GM12878 (cell line): ENCODE measurements around the gene LCLAT1. TPM values are rescaled to one million over a fixed set of nuclear protein-coding genes. Genes with fewer than 3 reads are reported as not detected.

ENCODE experiments used
- ATAC-seq: fragments of 200-7000 bp; cut with Tn5 transposase; 3 replicates; pipeline ENCODE4 v1.9.1; 2020; ENCODE audit warnings: mild to moderate bottlenecking, moderate library complexity
- BruUV-seq: library from RNA; stranded (reverse); fragments of 400-500 nt; replicated peaks from 2 replicates; lab custom pipeline; 2021; lab: Mats Ljungman, UMichigan
- CTCF ChIA-PET: fragments of 300-600 bp; sonication (Branson Sonifier 250); formaldehyde crosslinking; extraction: SDS; loops from one replicate; lab custom pipeline; 2021; ENCODE audit warnings: inconsistent platforms; lab: Yijun Ruan, JAX
- POLR2A ChIA-PET: fragments of 350-600 bp; formaldehyde crosslinking; extraction: SDS; loops from one replicate; lab custom pipeline; 2021; ENCODE audit warnings: inconsistent platforms; lab: Charles Lee
- RAD21 ChIA-PET: fragments of 300-600 bp; sonication (Branson Sonifier 250); formaldehyde crosslinking; loops from one replicate; lab custom pipeline; 2023; ENCODE audit warnings: antibody characterized with exemption; ENCODE audit not compliant: unreplicated experiment; lab: Charles Lee
- SMC1A ChIA-PET: fragments of 300-600 bp; sonication (Branson Sonifier 250); formaldehyde crosslinking; loops from one replicate; lab custom pipeline; 2023; ENCODE audit not compliant: unreplicated experiment, uncharacterized antibody; lab: Charles Lee
- DNase-seq: peaks from one replicate; pipeline ENCODE4 v3.0.0-alpha.2; 2011; ENCODE audit warnings: low read depth, low spot score
- FAIRE-seq: peaks from 3 replicates; lab custom pipeline; 2011; peaks lifted over from hg19 to GRCh38; lab: Jason Lieb, UNC
- H2AFZ ChIP-seq: 2 replicates; pipeline ENCODE4 v1.6.0; 2011; ENCODE audit warnings: low read depth, low read length, control low read depth; ENCODE audit not compliant: control insufficient read depth
- H3K27ac ChIP-seq: 2 replicates; pipeline ENCODE4 v1.5.1; 2011; ENCODE audit warnings: control low read depth; ENCODE audit not compliant: control insufficient read depth, insufficient read depth
- H3K27me3 ChIP-seq, 2 experiments: replicated peaks in 1 of 2; 2 replicates each; pipeline versions ENCODE4 v1.6.0 to v1.6.1; 2011; ENCODE audit warnings: low read length in 1 of 2; ENCODE audit not compliant: control insufficient read depth in 2 of 2, insufficient read depth in 2 of 2
- H3K36me3 ChIP-seq, 2 experiments: 2 replicates each; pipeline ENCODE4 v1.5.1; 2011; ENCODE audit warnings: low read length in 1 of 2; ENCODE audit not compliant: control insufficient read depth in 2 of 2, insufficient read depth in 2 of 2
- H3K4me1 ChIP-seq: 2 replicates; pipeline ENCODE4 v1.6.1; 2011; ENCODE audit warnings: mild to moderate bottlenecking, low read length, moderate library complexity, mixed read lengths; ENCODE audit not compliant: control insufficient read depth, insufficient read depth
- H3K4me2 ChIP-seq: 2 replicates; pipeline ENCODE4 v1.6.0; 2011; ENCODE audit warnings: control low read depth; ENCODE audit not compliant: control insufficient read depth, insufficient read depth
- H3K4me3 ChIP-seq: fragments of 200-600 bp; sonication (generic); 2 replicates; pipeline ENCODE4 v1.5.1; 2016
- H3K79me2 ChIP-seq: 2 replicates; pipeline ENCODE4 v1.6.0; 2011; ENCODE audit warnings: low read length; ENCODE audit not compliant: control insufficient read depth, insufficient read depth
- H3K9ac ChIP-seq: 2 replicates; pipeline ENCODE4 v1.8.0; 2011; ENCODE audit warnings: low read length, control low read depth, mixed read lengths; ENCODE audit not compliant: control insufficient read depth, insufficient read depth
- H3K9me3 ChIP-seq: replicated peaks from 3 replicates; pipeline ENCODE4 v1.5.1; 2011; ENCODE audit warnings: mild to moderate bottlenecking, low read length; ENCODE audit not compliant: control insufficient read depth, insufficient read depth
- H4K20me1 ChIP-seq: 2 replicates; pipeline ENCODE4 v1.6.0; 2011; ENCODE audit not compliant: control insufficient read depth, insufficient read depth
- KDM1A ChIP-seq: fragments of 200-600 bp; sonication (generic); IDR thresholded peaks from 2 replicates; pipeline ENCODE4 v1.6.1; 2016; ENCODE audit warnings: borderline replicate concordance
- ZNF592 ChIP-seq: fragments of 450-650 bp; IDR thresholded peaks from 2 replicates; pipeline ENCODE4 v1.6.1; 2017; ENCODE audit warnings: mild to moderate bottlenecking, moderate library complexity
- ZNF687 ChIP-seq: fragments of 450-650 bp; IDR thresholded peaks from 2 replicates; pipeline ENCODE4 v1.6.1; 2017; ENCODE audit warnings: mild to moderate bottlenecking, moderate library complexity
- WGBS: methylation state at CpG from one replicate; pipeline ENCODE4 v1.1.6; 2016; ENCODE audit warnings: low lambda C conversion rate; ENCODE audit not compliant: insufficient replicate concordance, insufficient coverage; ENCODE audit errors: missing lambda C conversion rate; 5-methylcytosine and 5-hydroxymethylcytosine counted together
- in situ Hi-C: fragments of 300-500 bp; cut with MboI; formaldehyde crosslinking; loops from 9 replicates; pipeline ENCODE4 v1.14.3; 2018; ENCODE audit warnings: mixed read lengths
- intact Hi-C: fragments of 100-400 bp; cut with micrococcal nuclease; formaldehyde crosslinking; loops from one replicate; pipeline ENCODE4 v1.14.2; 2022; ENCODE audit not compliant: unreplicated experiment
- polyA plus RNA-seq, 11 experiments: library from polyadenylated mRNA; depleted of rRNA in 4 of 11; unstranded in 6 of 11; stranded (reverse) in 5 of 11; fragments of >200 nt; fragmentation: Nextera tagmentation in 4 of 11; fragmentation: Illumina TruSeq in 1 of 11; extraction: Ambion mirVana in 4 of 11; extraction: Trizol in 1 of 11; gene quantifications; 1 replicate in 1 of 11; 2 replicates in 10 of 11; pipeline versions ENCODE4 v1.2.1 to v1.2.3, GENCODE V29; 2011 to 2016; ENCODE audit warnings: inconsistent platforms in 2 of 11, missing spikeins in 2 of 11, low read depth in 1 of 11
- total RNA-seq, 4 experiments: library from RNA; depleted of rRNA in 3 of 4; stranded (reverse); fragments of >200 nt in 3 of 4; fragmentation: Illumina TruSeq in 1 of 4; extraction: Trizol in 1 of 4; gene quantifications; 2 replicates each; pipeline versions ENCODE4 v1.2.1 to v1.2.3, GENCODE V29; 2013 to 2021

The LCLAT1 gene
- total and polyA plus RNA-seq, 10 of the 15 experiments (the other 5 are each of a cell fraction or from before 2014, with no cell fraction given): 8.1 to 33.0 (median 15.9) TPM

GRCh38 chr2:30470426-30470825 lies 23.4 kb downstream of the LCLAT1 start:
- Histone ChIP-seq H3K9me3 (peaks cover 11% of the 10 kb centered on the region), H3K36me3 (no peaks in the 10 kb centered on the region), H3K4me3 (no peak overlapping the region), H3K27me3 (no peaks in the 10 kb centered on the region), H3K79me2 (peaks cover 16% of the 10 kb centered on the region), H3K4me2 (no peak overlapping the region), H2AFZ (no peak overlapping the region), H3K9ac (no peak overlapping the region), H4K20me1 (no peaks in the 10 kb centered on the region), H3K4me1 (peaks cover 3% of the 10 kb centered on the region; the same call in 1 of the 2 replicates), H3K27ac (no peak overlapping the region)
- in situ Hi-C loops (no loop called here), intact Hi-C loops (no loop called here)
- ChIA-PET POLR2A (interaction anchor here (0.7 to 1.6 kb wide), 2 partner anchors 11 to 140 kb away, joined by 3 to 4 read pairs; no protein-coding TSS in a partner anchor), CTCF (no interaction called here), SMC1A (no interaction called here), RAD21 (no interaction called here)
- no TSS peak for BruUV-seq
- TF ChIP-seq KDM1A (no peak), ZNF687 (peak; percentile 34; the same call in 1 of the 2 replicates), ZNF592 (0 out of 2 replicates have a peak, but pooled peaks have one; percentile 45)
- no peak for ATAC-seq
- no peak for DNase-seq
- WGBS: 14% methylated on average over 1 of the region's 1 CpG
- no peak for FAIRE-seq
